HEK293T (cell line): ENCODE data around the gene CDS1.
A peak's percentile ranks its signal among the peaks of the same experiment; 100 is the strongest.

Experiments used
- CTCF ChIA-PET: fragments of 350-600 bp; formaldehyde crosslinking; extraction: SDS; loops from one replicate; lab custom pipeline; 2021; ENCODE audit warnings: antibody characterized with exemption, inconsistent platforms; lab: Yijun Ruan, JAX
- POLR2A ChIA-PET: fragments of 350-600 bp; formaldehyde crosslinking; extraction: SDS; loops from one replicate; lab custom pipeline; 2020; ENCODE audit warnings: antibody characterized with exemption, inconsistent platforms; lab: Yijun Ruan, JAX
- DNase-seq: peaks from one replicate; pipeline ENCODE4 v3.0.0; 2012; ENCODE audit warnings: mixed read lengths; ENCODE audit errors: extremely low spot score
- ARNT ChIP-seq: fragments of 450-650 bp; IDR thresholded peaks from 2 replicates; pipeline ENCODE4 v1.6.1; 2017; ENCODE audit warnings: mild to moderate bottlenecking
- BHLHE40 ChIP-seq: fragments of 450-650 bp; IDR thresholded peaks from 2 replicates; pipeline ENCODE4 v1.6.1; 2016; ENCODE audit warnings: mild to moderate bottlenecking, moderate library complexity, borderline replicate concordance
- CTBP1 ChIP-seq: fragments of 450-650 bp; IDR thresholded peaks from 2 replicates; pipeline ENCODE4 v1.6.1; 2016; ENCODE audit warnings: borderline replicate concordance
- ELF4 ChIP-seq: fragments of 450-650 bp; IDR thresholded peaks from 2 replicates; pipeline ENCODE4 v1.6.1; 2017; ENCODE audit warnings: antibody characterized with exemption
- FOXA1 ChIP-seq: fragments of 450-650 bp; IDR thresholded peaks from 2 replicates; pipeline ENCODE4 v1.6.1; 2016; ENCODE audit warnings: mild to moderate bottlenecking
- FOXK2 ChIP-seq: fragments of 450-650 bp; IDR thresholded peaks from 2 replicates; pipeline ENCODE4 v1.6.1; 2016; ENCODE audit warnings: mild to moderate bottlenecking
- FOXM1 ChIP-seq: fragments of 450-650 bp; IDR thresholded peaks from 2 replicates; pipeline ENCODE4 v1.6.1; 2017; ENCODE audit warnings: mild to moderate bottlenecking, borderline replicate concordance
- HDGF ChIP-seq: fragments of 450-650 bp; IDR thresholded peaks from 2 replicates; pipeline ENCODE4 v1.6.1; 2017; ENCODE audit warnings: antibody characterized with exemption, borderline replicate concordance
- L3MBTL2 ChIP-seq: fragments of 450-650 bp; conservative IDR thresholded peaks from 2 replicates; pipeline ENCODE4 v1.6.1; 2016; ENCODE audit warnings: mild to moderate bottlenecking
- LEF1 ChIP-seq: fragments of 450-650 bp; IDR thresholded peaks from 2 replicates; pipeline ENCODE4 v1.6.1; 2017; ENCODE audit warnings: mild to moderate bottlenecking, borderline replicate concordance
- NFRKB ChIP-seq: fragments of 450-650 bp; IDR thresholded peaks from 2 replicates; pipeline ENCODE4 v1.6.1; 2016; ENCODE audit warnings: mild to moderate bottlenecking, moderate library complexity
- SP1 ChIP-seq: fragments of 450-650 bp; IDR thresholded peaks from 2 replicates; pipeline ENCODE4 v1.6.1; 2017
- SUZ12 ChIP-seq: fragments of 450-650 bp; IDR thresholded peaks from 2 replicates; pipeline ENCODE4 v1.6.1; 2016; ENCODE audit warnings: mild to moderate bottlenecking
- TARDBP ChIP-seq: fragments of 450-650 bp; IDR thresholded peaks from 2 replicates; pipeline ENCODE4 v1.6.1; 2016
- ZNF384 ChIP-seq: fragments of 450-650 bp; IDR thresholded peaks from 2 replicates; pipeline ENCODE4 v1.6.1; 2016
- TF ChIP-seq, protein P1 (sequence below): fragments of 450-650 bp; IDR thresholded peaks from 2 replicates; pipeline ENCODE4 v1.6.1; 2016

The CDS1 gene

DNA sequence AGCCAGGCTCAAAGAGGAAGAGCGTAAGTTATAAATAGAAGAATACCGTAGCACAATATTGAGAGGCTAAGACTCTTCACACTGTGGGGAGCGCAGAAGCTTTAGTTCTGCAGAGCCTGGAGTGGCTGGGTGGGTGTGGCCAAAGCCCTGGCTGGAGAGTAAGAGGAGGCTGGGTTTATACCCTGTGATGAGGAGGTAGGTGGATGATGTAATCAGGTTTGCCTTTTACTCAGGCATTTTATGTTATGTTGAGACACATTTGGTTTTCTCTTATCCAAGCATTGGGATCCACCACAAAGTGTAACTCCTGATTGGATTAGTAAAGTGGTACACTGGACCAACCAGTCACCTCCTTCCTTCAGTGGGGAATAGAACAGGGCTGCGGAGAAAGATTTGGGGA is 13.9 kb downstream of the CDS1 start:
- CTCF ChIA-PET = interaction anchor here (0.6 kb wide), 1 partner anchor 110 kb away, joined by 6 read pairs; no protein-coding TSS in a partner anchor
- peak; percentile 66 for DNase-seq
- no peak for TF ChIP-seq ELF4
- no peak for TF ChIP-seq SP1
- no peak for TF ChIP-seq CTBP1
- no peak for TF ChIP-seq HDGF
- no peak for TF ChIP-seq BHLHE40
- no peak for TF ChIP-seq TARDBP
- no peak for TF ChIP-seq ARNT
- TF ChIP-seq SUZ12 = no peak
- no peak for TF ChIP-seq FOXM1
- no peak for TF ChIP-seq L3MBTL2
- POLR2A ChIA-PET = no interaction called here

DNA sequence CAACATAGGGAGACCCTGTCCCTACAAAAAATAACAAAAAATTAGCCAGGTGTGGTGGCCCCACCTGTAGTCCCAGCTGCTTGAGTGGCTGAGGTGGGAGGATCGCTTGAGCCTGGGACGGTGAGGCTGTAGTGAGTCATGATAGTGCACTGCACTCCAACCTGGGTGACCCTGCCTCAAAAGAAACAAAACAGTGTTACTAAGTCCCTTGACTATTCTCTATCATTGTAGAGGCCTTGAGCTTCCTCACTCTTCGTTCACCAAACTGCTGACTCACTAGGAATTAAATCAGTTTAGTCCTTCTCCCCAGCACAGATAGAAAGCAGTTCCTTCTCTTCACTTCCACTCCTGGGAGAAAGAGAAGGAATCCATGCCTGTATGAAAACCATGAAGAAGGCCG is 14.5 kb downstream of the CDS1 start:
- CTCF ChIA-PET = interaction anchor here (0.6 kb wide), 1 partner anchor 109 kb away, joined by 6 read pairs; no protein-coding TSS in a partner anchor
- TF ChIP-seq ZNF384 = no peak
- no peak for TF ChIP-seq FOXK2
- no peak for TF ChIP-seq SP1
- no peak for TF ChIP-seq ARNT
- no peak for TF ChIP-seq CTBP1
- TF ChIP-seq, protein P1, sequence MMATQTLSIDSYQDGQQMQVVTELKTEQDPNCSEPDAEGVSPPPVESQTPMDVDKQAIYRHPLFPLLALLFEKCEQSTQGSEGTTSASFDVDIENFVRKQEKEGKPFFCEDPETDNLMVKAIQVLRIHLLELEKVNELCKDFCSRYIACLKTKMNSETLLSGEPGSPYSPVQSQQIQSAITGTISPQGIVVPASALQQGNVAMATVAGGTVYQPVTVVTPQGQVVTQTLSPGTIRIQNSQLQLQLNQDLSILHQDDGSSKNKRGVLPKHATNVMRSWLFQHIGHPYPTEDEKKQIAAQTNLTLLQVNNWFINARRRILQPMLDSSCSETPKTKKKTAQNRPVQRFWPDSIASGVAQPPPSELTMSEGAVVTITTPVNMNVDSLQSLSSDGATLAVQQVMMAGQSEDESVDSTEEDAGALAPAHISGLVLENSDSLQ = no peak
- no peak for TF ChIP-seq L3MBTL2
- TF ChIP-seq FOXM1 = no peak
- TF ChIP-seq HDGF = no peak
- TF ChIP-seq SUZ12 = no peak
- no peak for TF ChIP-seq LEF1
- TF ChIP-seq FOXA1 = no peak
- TF ChIP-seq ELF4 = no peak
- no peak for TF ChIP-seq TARDBP
- no peak for TF ChIP-seq NFRKB
- TF ChIP-seq BHLHE40 = no peak
- no peak for DNase-seq
- POLR2A ChIA-PET = no interaction called here

DNA sequence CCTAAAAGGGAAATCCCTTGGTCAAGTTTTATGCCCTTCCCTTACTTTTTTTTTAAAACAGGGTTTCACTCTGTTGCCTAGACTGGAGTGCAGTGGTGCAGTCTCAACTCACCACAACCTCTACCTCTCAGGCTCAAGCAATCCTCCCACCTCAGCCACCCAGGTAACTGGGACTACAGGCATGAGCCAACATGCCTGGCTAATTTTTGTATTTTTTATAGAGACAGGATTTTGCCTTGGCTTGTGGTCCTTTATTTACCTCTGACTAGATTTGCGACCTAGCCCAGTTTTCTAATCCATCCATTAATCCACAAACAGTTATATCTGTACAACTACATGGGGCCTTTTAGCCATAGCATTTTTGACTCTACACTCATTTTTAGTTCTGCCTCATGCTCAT is 23.7 kb downstream of the CDS1 start:
- ChIA-PET POLR2A (no interaction called here), CTCF (no interaction called here)
- TF ChIP-seq SP1 = no peak
- TF ChIP-seq TARDBP = no peak
- TF ChIP-seq L3MBTL2 = no peak
- no peak for TF ChIP-seq BHLHE40
- TF ChIP-seq FOXA1 = no peak
- DNase-seq = no peak

DNA sequence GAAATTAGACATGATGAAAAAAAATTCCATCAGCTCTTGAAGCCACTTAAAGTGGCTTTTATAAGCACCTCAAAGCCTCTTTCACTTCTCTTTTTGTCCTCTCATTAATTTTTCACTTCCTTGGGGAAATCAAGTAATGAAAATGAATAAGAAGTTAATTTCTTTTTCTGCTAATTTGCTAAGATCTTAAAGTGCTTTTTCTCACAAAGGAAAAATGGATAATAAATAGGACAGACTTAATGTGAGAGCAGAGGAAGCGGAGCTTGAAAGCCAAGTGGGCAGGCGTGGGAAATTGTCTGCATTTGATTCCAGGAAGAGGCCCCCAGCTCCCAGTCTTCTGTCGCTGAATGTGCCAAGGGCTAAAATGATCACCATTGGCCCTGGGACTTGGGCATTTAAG is 28.6 kb downstream of the CDS1 start:
- DNase-seq = no peak
- ChIA-PET CTCF (no interaction called here), POLR2A (no interaction called here)
- no peak for TF ChIP-seq SP1
- no peak for TF ChIP-seq NFRKB

DNA sequence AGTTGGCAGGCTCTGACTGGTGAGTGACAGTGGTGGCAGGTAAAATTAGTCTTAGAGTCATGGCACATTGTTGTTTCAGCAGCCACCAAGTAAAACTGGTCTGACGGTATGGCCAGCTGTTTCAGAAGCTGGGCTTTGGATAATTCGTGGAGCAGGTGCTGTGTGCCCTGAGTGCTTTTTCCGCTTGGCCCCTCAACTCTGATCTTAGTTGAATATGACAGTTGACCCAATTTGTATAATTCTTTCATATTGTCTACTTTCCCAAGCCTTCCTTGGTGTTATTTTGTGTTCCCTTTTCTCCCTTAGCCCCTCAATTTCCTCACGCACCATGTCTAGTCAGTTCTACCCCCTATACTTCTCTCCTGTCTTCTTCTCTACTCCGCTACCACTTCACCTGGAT is 32.0 kb downstream of the CDS1 start:
- TF ChIP-seq NFRKB = no peak
- no peak for TF ChIP-seq BHLHE40
- TF ChIP-seq ELF4 = no peak
- TF ChIP-seq, protein P1 = no peak
- no peak for TF ChIP-seq SP1
- TF ChIP-seq ZNF384 = no peak
- no peak for TF ChIP-seq L3MBTL2
- no peak for TF ChIP-seq FOXM1
- no peak for TF ChIP-seq ARNT
- no peak for TF ChIP-seq TARDBP
- TF ChIP-seq SUZ12 = no peak
- TF ChIP-seq FOXK2 = no peak
- no peak for TF ChIP-seq HDGF
- TF ChIP-seq LEF1 = no peak
- TF ChIP-seq FOXA1 = no peak
- no peak for TF ChIP-seq CTBP1
- POLR2A ChIA-PET = no interaction called here
- CTCF ChIA-PET = no interaction called here
- DNase-seq = no peak

DNA sequence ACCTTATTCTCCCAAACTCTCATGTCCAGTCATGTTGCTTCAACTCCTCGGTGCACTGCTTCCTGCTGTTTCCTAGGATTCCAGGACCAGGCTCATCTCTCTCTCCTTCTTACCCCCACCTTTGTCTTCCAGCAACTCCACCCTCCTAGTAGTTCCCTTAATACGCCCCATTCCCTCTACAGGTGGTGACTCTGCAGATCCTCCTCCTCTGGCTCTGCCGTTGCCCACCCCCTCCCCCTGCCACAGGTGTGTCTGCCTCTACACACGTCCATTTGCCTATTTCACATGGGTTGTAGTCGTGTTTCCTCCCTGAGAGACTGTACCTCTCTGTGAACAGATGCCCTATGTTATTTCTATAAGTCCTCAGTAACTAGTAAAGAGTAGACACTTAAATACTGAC is 32.4 kb downstream of the CDS1 start:
- TF ChIP-seq FOXM1 (no peak), SP1 (no peak), HDGF (no peak), ELF4 (no peak), FOXA1 (no peak), ZNF384 (no peak), TARDBP (no peak), FOXK2 (no peak), SUZ12 (no peak), CTBP1 (no peak), BHLHE40 (no peak)
- TF ChIP-seq, protein P1 = no peak
- ChIA-PET CTCF (no interaction called here), POLR2A (no interaction called here)
- no peak for DNase-seq

DNA sequence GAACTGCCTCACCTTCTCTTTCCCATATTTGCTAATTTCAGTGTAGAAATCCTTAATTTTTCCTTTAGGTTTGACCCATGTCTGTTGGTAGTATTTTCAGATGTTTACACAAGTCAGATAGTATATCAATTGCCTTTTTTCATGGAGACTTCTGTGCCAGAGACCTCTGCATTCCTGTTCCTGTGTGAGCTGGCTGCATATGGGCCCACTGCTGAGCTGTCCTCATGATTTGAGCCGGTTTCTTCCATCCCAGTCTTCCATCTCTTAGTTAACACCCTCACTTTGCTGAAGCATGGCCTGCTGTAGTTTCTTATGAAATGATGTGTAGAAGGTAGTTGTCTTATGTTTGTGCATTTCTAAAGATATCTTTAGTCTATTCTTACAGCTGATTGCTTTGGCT is 40.0 kb downstream of the CDS1 start:
- TF ChIP-seq, protein P1 = no peak
- TF ChIP-seq LEF1 (no peak), FOXM1 (no peak), HDGF (no peak), NFRKB (no peak), FOXA1 (no peak), CTBP1 (no peak), ELF4 (no peak), L3MBTL2 (no peak), ARNT (no peak), SP1 (no peak), ZNF384 (no peak), FOXK2 (no peak), BHLHE40 (no peak), TARDBP (no peak), SUZ12 (no peak)
- DNase-seq = no peak
- ChIA-PET CTCF (no interaction called here), POLR2A (no interaction called here)
